ENCODE measurements around the gene AACS.
"Not testable (repeated sequence)": the region's sequence is repeated elsewhere in the genome, so short reads cannot be mapped to it uniquely, and the experiment has no call there.

The AACS gene

GRCh38 chr12:125090437-125090836 is 25.2 kb downstream of the AACS start:
- FAIRE-seq (peak; percentile 96), DNase-seq (ENCODE audit: low spot score) (no peak)

DNA sequence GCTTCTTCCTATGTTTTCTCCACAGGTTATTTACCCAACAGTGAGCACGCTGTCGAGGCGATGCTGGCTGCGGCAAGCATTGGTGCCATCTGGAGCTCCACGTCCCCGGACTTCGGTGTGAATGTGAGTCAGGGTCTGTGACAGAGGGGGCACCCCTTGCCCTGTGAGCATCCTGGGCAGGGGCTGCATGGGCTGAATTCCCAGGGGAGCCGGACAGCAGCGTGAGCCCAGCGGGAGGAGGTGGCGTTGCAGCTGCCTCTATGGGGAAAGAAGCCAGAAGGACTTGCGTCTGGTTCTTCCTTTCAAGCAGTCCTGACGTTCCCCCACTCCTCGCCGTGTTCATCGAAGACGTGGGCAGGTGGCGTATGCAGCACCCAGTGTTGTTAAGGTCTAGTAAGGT is 26.2 kb downstream of the AACS start:
- no peak for FAIRE-seq

DNA sequence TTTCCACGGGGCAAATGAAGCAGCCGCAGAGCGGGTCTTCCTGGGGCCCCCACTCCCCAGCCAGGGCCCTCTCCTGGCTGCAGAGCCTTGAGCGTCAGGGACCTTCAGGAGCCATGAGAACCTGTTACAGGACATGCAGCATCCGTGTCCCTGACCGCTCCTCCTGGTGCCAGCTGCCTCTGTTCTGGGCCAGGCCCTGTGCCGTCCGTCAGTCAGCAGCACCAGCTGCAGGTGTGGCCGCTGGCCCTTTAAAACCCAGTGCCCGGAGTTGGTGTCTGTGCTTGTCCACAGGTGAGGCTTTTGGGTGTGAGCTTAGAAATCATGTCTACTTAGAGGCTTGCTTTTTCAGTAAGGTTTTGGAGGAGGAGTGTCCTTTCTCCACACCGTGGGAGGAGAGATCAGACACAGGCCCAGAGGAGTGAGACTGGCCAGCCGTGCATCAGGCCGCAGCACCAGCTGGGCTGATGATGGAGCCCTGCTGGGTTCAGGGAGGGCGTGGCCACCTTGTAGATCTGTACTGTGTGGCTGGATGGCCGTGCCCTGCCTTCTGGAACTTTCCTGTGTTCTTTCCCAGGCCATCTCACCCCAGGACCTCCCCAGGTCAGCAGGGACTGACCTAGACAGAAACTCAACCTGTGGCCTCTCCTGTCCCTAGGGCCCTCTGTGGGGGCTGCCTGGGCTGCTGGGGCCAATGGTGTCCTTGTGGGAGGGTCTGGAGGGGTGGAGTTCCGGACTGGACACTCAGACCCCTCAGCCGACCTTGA is 27.1 kb downstream of the AACS start:
- no peak for DNase-seq (ENCODE audit: low spot score)

More for the DNA sequence above, 26.2 kb downstream of the AACS start:
- DNase-seq (ENCODE audit: low spot score): no peak

DNA sequence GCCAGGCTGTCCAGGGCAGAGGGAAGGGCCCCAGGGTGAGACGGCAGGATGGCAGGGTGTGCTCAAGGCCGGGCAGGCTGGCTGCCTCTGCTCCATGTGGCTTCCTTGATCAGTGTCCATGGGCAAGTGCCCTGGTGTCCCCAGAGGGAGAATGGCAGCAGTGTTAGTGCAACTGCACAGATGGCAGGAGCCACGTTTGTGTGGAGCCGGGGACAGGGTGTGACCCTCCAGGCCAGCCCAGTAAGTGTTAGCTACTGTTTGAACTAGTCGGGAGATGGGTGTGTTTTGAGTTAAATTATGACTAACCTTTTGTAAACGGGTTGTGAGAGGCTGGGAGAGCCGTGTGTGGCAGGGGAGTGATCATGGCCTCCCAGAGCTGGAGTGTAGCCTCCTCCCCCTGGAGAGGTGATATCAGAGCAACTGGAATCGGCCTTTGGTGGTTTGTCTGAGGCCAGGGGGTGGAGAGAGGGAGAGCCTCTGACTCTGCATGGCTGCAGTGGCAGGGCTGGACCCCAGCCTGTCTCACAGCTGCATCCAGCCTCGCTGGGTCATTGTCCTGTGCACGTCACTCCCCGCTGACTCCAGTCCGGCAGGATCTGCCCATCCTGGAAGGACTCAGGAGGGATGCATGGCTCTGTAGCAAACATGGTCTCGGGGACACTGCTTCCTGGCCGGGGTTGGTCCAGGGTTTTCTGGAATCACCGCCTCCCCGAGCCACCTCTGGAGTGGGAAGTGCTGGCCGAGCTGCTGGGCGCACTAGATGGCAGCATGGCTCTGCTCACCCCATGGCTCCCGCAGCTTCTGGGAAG is 27.8 kb downstream of the AACS start:
- DNase-seq (ENCODE audit: low spot score): no peak
- FAIRE-seq: no peak

More for the DNA sequence above, 27.1 kb downstream of the AACS start:
- no peak for FAIRE-seq

DNA sequence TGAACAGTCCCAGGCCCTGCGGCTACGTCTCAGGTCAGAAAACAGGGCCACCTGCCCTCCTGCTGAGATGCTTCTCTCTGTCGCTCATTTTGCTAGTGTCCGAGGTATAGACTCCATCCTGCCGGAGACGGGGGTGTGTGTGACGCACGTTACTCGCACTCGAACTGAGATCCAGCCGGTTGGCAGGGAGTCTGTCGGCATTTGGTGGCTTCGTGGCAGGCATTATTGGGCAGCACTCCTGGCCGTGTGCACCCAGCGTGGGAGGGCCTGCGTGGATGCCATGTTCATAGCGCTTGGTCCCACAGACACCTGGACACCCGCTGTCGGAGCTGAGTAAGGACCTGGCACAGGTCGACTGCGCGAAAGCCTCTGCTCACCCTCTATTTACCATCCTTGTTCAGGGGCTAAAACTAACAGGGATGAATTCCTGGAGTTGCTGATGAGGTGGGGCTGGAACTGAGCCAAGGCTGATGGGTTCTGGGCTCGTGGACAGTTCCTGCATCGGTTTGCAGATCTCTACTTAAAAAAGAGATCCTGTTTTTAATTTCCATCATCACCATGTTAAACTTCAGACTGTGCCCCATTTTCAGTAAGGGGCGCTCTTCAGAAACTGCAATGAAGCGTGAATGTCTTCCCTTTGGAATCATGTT is 28.6 kb downstream of the AACS start:
- DNase-seq (ENCODE audit: low spot score) (no peak), FAIRE-seq (no peak)

DNA sequence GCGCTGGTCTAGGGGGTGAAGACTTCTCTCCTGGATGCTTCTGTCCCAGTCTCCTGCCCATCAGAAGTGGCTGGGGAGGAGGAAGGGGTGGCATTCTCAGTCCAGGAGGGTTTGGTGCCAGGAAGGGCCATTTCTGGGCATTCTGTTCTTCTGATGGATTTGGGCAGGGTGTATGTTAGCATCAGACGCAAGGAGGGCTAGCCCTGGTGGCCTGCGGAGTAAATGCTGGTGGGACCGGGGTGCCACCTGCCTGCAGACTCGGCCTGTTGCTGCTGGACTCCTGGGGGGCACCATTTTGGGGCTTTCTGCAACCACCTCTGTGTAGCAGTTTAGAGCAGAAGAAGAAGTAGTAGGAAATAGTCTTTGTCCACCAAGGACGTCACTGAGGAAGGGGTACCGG is 31.7 kb downstream of the AACS start:
- no peak for DNase-seq (ENCODE audit: low spot score)
- no peak for FAIRE-seq

- no peak for FAIRE-seq
- DNase-seq (ENCODE audit: low spot score): no peak
These were observed 32.2 kb downstream of the AACS start for GRCh38 chr12:125097427-125097826.

- DNase-seq (ENCODE audit: low spot score) (no peak), FAIRE-seq (no peak)
These were observed 33.6 kb downstream of the AACS start for GRCh38 chr12:125098676-125099408.

GRCh38 chr12:125099409-125099782 is 34.2 kb downstream of the AACS start:
- FAIRE-seq: no peak
- DNase-seq (ENCODE audit: low spot score): no peak

GRCh38 chr12:125100551-125101434 is 35.6 kb downstream of the AACS start:
- no peak for FAIRE-seq
- DNase-seq (ENCODE audit: low spot score): no peak

GRCh38 chr12:125104982-125105381 is 39.7 kb downstream of the AACS start:
- no peak for DNase-seq (ENCODE audit: low spot score)

DNA sequence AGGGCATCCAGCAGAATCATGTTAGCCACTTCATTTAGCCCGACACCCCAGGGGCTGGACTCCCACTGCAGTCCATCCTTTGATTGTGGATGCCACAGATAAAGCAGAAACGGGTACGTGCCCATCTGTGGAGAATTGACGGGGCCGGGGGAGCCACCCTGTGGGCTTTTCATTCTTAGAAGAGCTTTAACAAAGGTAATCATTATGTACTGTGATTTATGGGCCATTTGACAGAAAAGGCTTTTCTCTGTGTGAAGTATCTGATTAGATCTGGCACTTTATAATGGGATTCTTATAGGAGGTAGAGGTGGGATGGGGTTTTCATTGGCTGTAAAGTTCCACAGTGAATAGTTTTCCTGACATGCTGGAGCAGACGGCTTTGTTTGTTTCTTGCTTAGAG is 40.4 kb downstream of the AACS start:
- DNase-seq (ENCODE audit: low spot score) (no peak), FAIRE-seq (no peak)

More at GRCh38 chr12:125104982-125105381, 39.7 kb downstream of the AACS start:
- FAIRE-seq: no peak

GRCh38 chr12:125110641-125111360 is 45.6 kb downstream of the AACS start:
- DNase-seq (ENCODE audit: low spot score) (no peak), FAIRE-seq (no peak)

GRCh38 chr12:125111403-125111802 is 46.2 kb downstream of the AACS start:
- DNase-seq (ENCODE audit: low spot score): no peak
- FAIRE-seq: no peak

DNA sequence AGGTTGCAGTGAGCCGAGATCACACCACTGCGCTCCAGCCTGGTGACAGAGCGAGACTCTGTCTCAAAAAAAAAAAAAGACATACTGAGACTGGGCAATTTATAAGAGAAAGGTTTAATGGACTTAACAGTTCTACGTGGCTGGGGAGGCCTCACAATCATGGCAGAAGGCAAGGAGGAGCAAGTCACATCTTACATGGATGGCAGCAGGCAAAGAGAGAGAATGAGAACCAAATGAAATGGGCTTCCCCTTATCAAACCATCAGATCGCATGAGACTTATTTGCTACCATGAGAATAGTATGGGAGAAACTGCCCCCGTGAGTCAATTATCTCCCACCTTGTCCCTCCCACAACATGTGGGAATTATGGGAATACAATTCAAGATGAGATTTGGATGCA is 47.4 kb downstream of the AACS start:
- DNase-seq (ENCODE audit: low spot score); FAIRE-seq: not testable (repeated sequence)

DNA sequence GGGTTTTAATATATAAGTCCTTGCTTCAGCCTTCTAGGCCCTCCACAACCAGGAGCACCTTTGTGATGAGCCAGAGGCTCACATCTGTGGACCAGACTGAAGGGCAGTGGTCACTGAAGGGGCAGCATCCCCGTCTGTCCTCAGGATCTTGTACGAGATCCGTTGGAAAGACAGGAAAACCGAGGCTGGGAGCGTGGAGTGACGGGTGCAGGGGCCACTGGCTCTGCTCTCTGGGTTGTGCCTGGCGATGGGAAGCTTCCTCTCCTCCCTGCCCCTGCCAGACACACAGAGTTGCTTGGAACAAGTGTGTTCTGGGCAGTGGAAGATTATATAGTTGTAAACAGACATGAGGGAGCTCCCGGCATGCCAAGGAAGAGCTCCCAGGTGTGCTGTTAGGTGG is 48.0 kb downstream of the AACS start:
- DNase-seq (ENCODE audit: low spot score): no peak

DNA sequence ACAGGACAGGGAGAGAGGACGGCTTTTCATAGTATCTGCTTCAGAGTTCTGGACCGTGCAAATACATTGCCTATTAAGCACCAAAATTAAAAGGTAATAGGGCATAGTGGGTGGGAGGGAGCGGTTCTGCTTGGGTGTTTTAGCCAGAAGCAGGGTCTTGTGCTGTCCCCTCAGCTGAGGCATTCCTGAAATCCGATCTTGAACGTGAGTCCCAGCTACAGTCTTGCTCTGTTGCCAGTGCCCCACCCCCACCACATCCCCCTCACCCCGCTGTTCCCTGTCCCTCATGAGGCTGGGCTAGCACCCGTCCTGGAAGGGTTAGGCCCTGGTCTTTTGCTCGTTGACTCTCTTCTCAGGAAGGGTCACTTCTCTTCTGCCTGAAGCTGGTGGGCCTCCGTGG is 48.6 kb downstream of the AACS start:
- FAIRE-seq: no peak
- no peak for DNase-seq (ENCODE audit: low spot score)

More for the DNA sequence above, 48.0 kb downstream of the AACS start:
- FAIRE-seq: no peak

GRCh38 chr12:125114365-125115141 is 49.3 kb downstream of the AACS start:
- FAIRE-seq: no peak

DNA sequence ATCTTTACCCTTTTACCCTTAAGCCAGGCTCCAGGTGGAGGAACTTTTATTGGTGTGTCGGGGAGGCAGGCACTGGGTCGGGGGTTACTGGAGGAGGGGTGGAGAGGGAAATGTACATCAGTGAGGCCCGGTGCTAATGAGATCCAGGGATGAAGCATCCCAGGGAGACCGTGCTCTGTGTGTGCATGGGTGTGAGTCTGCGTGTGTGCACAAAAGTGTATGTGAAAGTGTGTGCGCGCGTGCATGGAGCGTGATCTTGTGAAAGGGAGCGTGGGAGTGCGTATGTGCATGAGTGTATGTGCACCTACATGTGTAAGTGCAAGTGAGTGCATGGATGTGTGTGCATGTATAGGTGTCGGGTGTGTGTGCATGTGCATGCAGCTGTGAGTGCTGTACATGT is 55.3 kb downstream of the AACS start:
- DNase-seq (ENCODE audit: low spot score): no peak
- no peak for FAIRE-seq

More at GRCh38 chr12:125114365-125115141, 49.3 kb downstream of the AACS start:
- no peak for DNase-seq (ENCODE audit: low spot score)

All from urothelium cell line (cell line).